ENCODE measurements around the gene HERC4.
"Not testable (repeated sequence)": the region's sequence is repeated elsewhere in the genome, so short reads cannot be mapped to it uniquely, and the experiment has no call there.

The HERC4 gene

GRCh38 chr10:68090586-68090985 is 15.5 kb upstream of the HERC4 start:
- DNase-seq = no peak

DNA sequence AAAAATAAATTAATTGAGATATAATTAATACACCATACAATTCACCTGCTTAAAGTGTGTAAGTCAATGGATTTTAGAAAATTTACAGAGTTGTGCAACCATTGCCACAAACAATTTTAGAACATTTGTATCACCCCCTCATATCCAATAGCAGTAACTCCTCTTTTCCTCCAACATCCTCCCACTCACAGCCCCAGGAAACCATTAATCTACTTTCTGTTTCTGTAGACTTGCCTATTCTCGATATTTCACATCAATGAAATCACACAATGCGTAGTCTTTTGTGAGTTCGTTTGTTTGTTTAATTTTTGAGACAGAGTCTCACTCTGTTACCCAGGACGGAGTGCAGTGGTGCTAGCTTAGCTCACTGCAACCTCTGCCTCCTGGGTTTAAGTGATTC is 13.7 kb upstream of the HERC4 start:
- no peak for DNase-seq

DNA sequence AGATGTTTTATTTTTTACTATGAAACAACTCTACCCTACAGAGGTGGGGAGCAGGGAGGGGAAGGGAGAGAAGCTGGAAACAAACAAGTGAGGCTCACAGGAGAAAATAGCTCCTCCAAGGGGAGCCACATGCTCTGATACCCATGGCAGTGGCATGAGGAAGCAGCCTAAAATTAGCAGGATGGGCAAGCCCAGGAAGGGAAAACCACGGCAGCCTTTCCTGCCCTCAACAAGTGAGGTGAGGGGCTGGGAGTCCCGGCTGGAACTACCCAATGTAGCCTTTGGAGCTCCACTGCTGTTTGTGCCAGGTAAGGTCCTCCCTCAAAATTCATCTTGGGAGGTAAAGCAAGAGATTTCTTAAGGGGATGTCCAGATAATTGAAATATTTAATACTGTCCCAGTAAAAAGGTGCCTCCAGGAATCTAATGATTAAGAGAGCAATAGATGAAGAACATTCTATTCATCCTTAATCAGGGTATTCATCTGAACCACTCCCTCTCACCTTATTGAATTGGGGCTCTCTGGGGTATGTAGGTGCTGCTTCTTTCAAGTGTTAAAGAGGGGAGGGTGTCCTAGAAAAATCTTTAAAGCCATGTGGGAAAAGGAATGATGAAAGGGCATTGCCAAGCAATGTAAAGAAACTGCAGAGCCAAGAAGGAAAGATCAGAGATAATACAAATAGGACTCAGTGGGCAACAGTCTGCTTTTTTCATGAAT is 12.8 kb upstream of the HERC4 start:
- no peak for DNase-seq

GRCh38 chr10:68086910-68087684 is 12.0 kb upstream of the HERC4 start:
- no peak for DNase-seq

DNA sequence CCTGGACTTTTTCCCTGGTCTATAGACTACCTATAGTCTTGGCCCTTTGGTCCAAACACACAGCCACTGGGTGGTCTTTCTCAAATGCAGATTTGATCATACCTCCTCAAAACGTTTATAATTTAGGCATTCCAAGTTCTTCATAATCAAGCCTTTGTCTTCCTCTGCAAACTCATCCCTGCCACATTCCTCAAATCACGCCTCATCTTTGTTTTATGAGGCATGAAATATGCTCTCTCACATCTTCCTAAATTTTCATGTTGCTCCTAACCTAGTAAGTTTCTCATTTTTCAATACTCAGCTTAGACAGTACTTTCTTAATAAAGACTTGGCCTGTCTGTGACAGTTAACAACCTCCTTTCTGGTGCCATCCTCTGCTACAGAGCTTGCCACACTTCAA is 10.9 kb upstream of the HERC4 start:
- no peak for DNase-seq

DNA sequence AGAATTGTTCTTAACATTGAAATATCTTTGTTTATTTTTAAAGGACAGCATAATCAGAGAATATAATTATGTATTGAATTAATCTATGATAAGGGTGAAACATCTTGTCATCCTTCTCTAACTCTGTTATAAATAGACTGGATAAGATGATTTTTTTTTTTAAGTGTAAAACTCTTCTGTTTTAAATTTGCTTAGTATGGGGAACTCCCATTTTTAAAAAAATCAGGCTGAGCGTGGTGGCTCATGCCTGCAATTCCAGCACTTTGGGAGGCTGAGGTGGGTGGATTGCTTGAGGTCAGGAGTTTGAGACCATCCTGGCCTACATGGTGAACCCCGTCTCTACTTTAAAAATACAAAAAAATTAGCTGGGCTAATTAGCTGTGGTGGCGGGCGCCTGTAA is 9.4 kb upstream of the HERC4 start:
- no peak for DNase-seq

- DNase-seq = no peak
Measured at GRCh38 chr10:68083953-68084352, 8.9 kb upstream of the HERC4 start.

DNA sequence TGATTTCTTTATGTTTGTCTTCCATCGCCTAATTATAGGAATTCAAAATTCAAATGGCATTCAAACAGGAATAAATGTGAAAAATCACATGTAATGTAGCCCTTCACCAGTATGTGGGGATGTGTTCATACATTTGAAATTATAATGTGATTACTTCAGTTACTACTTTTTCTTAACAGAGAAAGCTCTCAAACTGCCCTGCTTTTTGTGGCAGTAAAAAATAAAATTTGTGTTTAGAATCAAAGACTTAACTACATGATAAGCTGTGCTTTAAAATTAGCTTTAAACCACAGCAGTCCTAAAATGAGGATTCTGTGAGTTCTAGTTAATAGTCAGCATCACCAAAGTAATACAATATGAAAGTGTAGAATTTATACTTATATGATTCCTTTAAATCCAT is 7.8 kb upstream of the HERC4 start:
- no peak for DNase-seq

GRCh38 chr10:68081916-68082315 is 6.8 kb upstream of the HERC4 start:
- DNase-seq = no peak

- no peak for DNase-seq
Measured at GRCh38 chr10:68080853-68081431, 5.9 kb upstream of the HERC4 start.

GRCh38 chr10:68079434-68079833 is 4.4 kb upstream of the HERC4 start:
- DNase-seq = no peak

GRCh38 chr10:68077026-68077425 is 1.9 kb upstream of the HERC4 start:
- no peak for DNase-seq

- DNase-seq = not testable (repeated sequence)
Measured at GRCh38 chr10:68076081-68076480, 998 bp upstream of the HERC4 start.

GRCh38 chr10:68075550-68076004 is 494 bp upstream of the HERC4 start:
- DNase-seq = no peak

DNA sequence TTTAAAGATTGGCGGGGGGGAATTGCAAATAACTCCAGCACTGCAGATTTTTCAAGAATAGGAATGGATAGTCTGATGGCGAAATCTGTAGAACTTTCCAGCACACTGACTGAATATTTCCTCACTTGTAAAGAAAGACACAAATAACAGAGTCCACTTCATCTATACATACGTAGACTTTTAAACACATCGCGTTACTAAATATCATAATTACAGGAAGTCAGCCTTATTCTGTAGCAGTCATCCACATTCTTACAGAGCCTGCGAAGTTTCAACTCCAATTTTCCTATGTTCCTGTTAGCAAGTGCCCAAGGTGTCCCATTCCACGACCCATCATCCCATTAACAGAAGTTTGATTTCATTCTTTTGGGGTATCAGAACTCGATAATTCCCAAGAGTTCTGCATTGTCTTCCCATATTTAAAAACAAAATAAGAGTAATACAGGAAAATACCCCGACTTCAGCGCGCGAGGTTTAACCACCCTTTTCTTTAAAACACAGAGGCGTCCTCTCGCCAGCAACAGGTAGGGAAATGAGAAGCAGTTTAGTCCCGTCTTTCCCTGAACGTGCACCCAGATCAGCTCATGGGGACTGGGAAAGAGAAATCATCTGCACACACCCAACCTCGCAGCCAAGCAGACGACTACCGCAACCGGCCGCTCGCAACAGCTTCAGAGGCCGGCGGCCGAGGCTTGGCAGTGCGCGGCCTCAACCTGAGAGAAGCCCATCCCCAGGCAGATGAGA is 880 bp downstream of the HERC4 start:
- peak in 3 of 14 donors; percentile 57 to 66 (median 64) for DNase-seq

- no peak for DNase-seq
Measured at GRCh38 chr10:68073631-68074030, 1.5 kb downstream of the HERC4 start.

DNA sequence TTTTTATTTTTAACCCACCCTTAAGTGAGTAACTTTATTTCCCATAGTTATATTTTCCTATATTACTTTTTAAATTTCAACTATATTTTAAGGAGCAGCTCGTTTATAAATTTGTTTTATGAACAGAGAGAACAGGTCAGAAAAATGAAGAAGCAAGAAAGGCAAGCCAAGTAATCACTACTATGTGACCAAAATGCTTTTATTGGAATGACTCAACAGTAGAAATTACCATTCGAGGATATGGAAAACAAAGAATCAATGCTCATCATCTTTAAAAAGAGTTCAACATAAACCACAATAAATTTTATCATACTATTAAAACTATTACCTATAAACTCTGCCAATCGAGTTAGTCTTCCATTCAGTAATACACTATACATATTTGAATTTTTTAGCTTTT is 7.6 kb downstream of the HERC4 start:
- DNase-seq = no peak

DNA sequence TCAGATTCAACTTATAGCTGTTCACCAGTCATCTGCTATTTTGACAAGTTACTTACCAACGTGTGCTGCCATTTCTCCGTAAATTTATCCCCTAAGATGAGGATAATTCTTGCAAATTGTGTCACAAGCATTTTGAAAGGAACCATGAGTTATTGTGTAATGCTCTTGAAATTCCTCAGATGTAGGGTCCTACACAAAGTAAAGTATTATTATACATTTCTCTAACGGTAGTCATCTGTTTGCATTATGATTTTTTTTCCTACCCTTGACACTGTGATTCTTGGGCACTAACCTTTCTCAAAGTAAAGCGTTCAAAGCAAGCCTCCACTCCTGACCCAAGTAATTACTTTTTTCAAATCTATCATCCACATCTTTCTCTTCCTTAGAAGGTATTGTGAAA is 8.1 kb downstream of the HERC4 start:
- DNase-seq = no peak

GRCh38 chr10:68053553-68053952 is 21.5 kb downstream of the HERC4 start:
- no peak for DNase-seq

DNA sequence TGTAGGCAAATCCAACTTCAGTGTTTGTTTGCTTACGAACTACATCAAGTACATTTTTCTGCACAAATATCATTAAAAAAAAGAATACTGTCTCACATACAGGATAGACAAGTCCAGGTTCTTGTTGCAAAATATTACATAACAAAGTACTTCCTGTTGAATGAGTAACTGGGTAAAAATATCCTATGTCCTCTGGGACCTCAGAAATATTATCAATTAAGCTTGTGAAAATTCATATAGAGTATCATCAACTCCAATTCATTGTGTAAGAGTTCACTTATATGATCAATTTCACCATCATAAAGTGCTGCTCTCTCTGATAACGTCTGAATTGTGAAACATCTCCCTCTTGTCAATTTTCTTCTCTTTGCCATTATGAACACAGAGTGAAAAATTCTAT is 22.6 kb downstream of the HERC4 start:
- no peak for DNase-seq

- DNase-seq = no peak
Measured at GRCh38 chr10:68049289-68050078, 25.6 kb downstream of the HERC4 start.

Data from C1 segment of cervical spinal cord (tissue), 14 donors.